ENCODE measurements around the gene VSX2.

GRCh38 chr14:74293606-74294005 is 54.4 kb downstream of the VSX2 start:
- TF ChIP-seq GATA2 (IDR thresholded peaks at IDR 0.05; ENCODE audit: low read depth, low read length) (no peak), GATA3 (IDR thresholded peaks at IDR 0.05; ENCODE audit: low read depth, low read length) (no peak)
